K562 (cell line): ENCODE results near the gene GOLPH3. TPM values are rescaled to one million over a fixed set of nuclear protein-coding genes. Genes with fewer than 3 reads are reported as not detected.

Source experiments
- ID3 ChIP-seq, 2 experiments: fragments of 250-450 bp in 1 of 2; fragments of 450-650 bp in 1 of 2; sonication (Bioruptor Pico) in 1 of 2; IDR thresholded peaks; 2 replicates each; pipeline versions ENCODE4 v1.6.1 to v1.8.0; 2016 to 2021; ENCODE audit warnings: mild to moderate bottlenecking in 2 of 2, moderate library complexity in 2 of 2, missing compliant biosample characterization in 1 of 2, missing genetic modification characterization in 1 of 2
- MAZ ChIP-seq, 2 experiments: fragments of 450-650 bp in 1 of 2; sonication (generic) in 1 of 2; formaldehyde crosslinking; IDR thresholded peaks in 1 of 2; conservative IDR thresholded peaks in 1 of 2; 2 replicates each; pipeline versions ENCODE4 v1.4.0 to v1.5.0; 2020; ENCODE audit warnings: mild to moderate bottlenecking in 1 of 2, missing genetic modification reagents in 1 of 2
- NRF1 ChIP-seq, 2 experiments: fragments of 450-650 bp; IDR thresholded peaks in 1 of 2; conservative IDR thresholded peaks in 1 of 2; 2 replicates each; pipeline ENCODE4 v1.6.1; 2014; ENCODE audit warnings: mild to moderate bottlenecking in 2 of 2
- PRPF4 ChIP-seq: fragments of 200-400 bp; formaldehyde crosslinking; IDR thresholded peaks from one replicate; pipeline ENCODE4 v1.6.1; 2017; ENCODE audit warnings: low read length, low read depth, mild to moderate bottlenecking; ENCODE audit not compliant: insufficient read depth, poor library complexity, severe bottlenecking
- ZNF592 ChIP-seq: fragments of 450-650 bp; IDR thresholded peaks from 2 replicates; pipeline ENCODE4 v1.6.1; 2017; ENCODE audit warnings: antibody characterized with exemption, mild to moderate bottlenecking
- polyA plus RNA-seq, 8 experiments: library from polyadenylated mRNA; depleted of rRNA in 4 of 8; stranded (reverse) in 5 of 8; unstranded in 3 of 8; fragments of >200 nt; fragmentation: Nextera tagmentation in 2 of 8; fragmentation: Illumina TruSeq in 1 of 8; extraction: Ambion mirVana in 2 of 8; extraction: Trizol in 1 of 8; gene quantifications; 2 replicates each; pipeline versions ENCODE4 v1.2.1 to v1.2.3, GENCODE V29; 2011 to 2014; ENCODE audit warnings: inconsistent platforms in 1 of 8, missing spikeins in 1 of 8
- total RNA-seq, 7 experiments: library from RNA; depleted of rRNA in 6 of 7; stranded (reverse); fragments of >200 nt in 6 of 7; fragmentation: Illumina TruSeq in 2 of 7; extraction: Trizol in 2 of 7; gene quantifications; 2 replicates each; pipeline versions ENCODE4 v1.2.1 to v1.2.3, GENCODE V29; 2011 to 2021; ENCODE audit warnings: low replicate concordance in 1 of 7
- TF ChIP-seq, protein P1 (sequence below): sonication (generic); IDR thresholded peaks from 2 replicates; pipeline ENCODE4 v1.6.1; 2016

The GOLPH3 gene
- total and polyA plus RNA-seq, 9 of the 15 experiments (the other 6 are each of a cell fraction or from before 2014, with no cell fraction given): 18.8 to 94.6 (median 55.1) TPM

GRCh38 chr5:32092938-32093812 lies 80.9 kb downstream of the GOLPH3 start (continued):
- TF ChIP-seq ZNF592 (no peak), ID3 (CRISPR knock-in tag; IDR thresholded peaks at IDR 0.05) (no peak), ID3 (tag; IDR thresholded peaks at IDR 0.05) (no peak), MAZ (CRISPR knock-in tag; conservative IDR thresholded peaks at IDR 0.05 in 1 of 2, IDR thresholded peaks at IDR 0.05 in 1 of 2) (0 out of 4 replicates have a peak, but pooled peaks of 1 of the 2 experiments have one; percentile 16), PRPF4 (no peak), NRF1 (conservative IDR thresholded peaks at IDR 0.05 in 1 of 2, IDR thresholded peaks at IDR 0.05 in 1 of 2) (0 out of 4 replicates have a peak, but pooled peaks of 1 of the 2 experiments have one; percentile 12)
- TF ChIP-seq, protein P1, sequence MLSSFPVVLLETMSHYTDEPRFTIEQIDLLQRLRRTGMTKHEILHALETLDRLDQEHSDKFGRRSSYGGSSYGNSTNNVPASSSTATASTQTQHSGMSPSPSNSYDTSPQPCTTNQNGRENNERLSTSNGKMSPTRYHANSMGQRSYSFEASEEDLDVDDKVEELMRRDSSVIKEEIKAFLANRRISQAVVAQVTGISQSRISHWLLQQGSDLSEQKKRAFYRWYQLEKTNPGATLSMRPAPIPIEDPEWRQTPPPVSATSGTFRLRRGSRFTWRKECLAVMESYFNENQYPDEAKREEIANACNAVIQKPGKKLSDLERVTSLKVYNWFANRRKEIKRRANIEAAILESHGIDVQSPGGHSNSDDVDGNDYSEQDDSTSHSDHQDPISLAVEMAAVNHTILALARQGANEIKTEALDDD: peak; percentile 95
